CD14-positive monocyte (primary cell): Measurements from ENCODE around the gene ARFGAP1. TPM values are rescaled to one million over a fixed set of nuclear protein-coding genes. Genes with fewer than 3 reads are reported as not detected.

ENCODE experiments used
- DNase-seq, 3 donors: peaks; one replicate each; pipeline ENCODE4 v3.0.0-alpha.2; 2011 to 2022
- H2AFZ ChIP-seq: 2 replicates; pipeline ENCODE4 v1.6.0; 2012; ENCODE audit warnings: mild to moderate bottlenecking, low read depth, low read length, inconsistent platforms; ENCODE audit not compliant: insufficient read depth, poor library complexity, severe bottlenecking
- H3K27ac ChIP-seq, 2 donors: 1 replicate in 1 of 2; 2 replicates in 1 of 2; pipeline ENCODE4 v1.5.1; 2012 to 2013; ENCODE audit warnings: low read length in 2 of 2, control low read depth in 1 of 2, inconsistent platforms in 1 of 2, low read depth in 1 of 2, mild to moderate bottlenecking in 1 of 2
- H3K27me3 ChIP-seq, 2 donors: one replicate each; pipeline versions ENCODE4 v1.6.0 to v1.6.1; 2011 to 2013; ENCODE audit warnings: low read length in 2 of 2; ENCODE audit not compliant: control insufficient read depth in 2 of 2, insufficient read depth in 2 of 2
- H3K36me3 ChIP-seq, 2 donors: replicated peaks in 1 of 2; 1 replicate in 1 of 2; 2 replicates in 1 of 2; pipeline versions ENCODE4 v1.5.1 to v1.6.1; 2012 to 2013; ENCODE audit warnings: low read length in 2 of 2, control low read depth in 1 of 2, inconsistent platforms in 1 of 2, mild to moderate bottlenecking in 1 of 2; ENCODE audit not compliant: insufficient read depth in 2 of 2, control insufficient read depth in 1 of 2
- H3K4me1 ChIP-seq, 2 donors: 1 replicate in 1 of 2; 2 replicates in 1 of 2; pipeline versions ENCODE4 v1.5.1 to v1.6.1; 2012 to 2013; ENCODE audit warnings: low read length in 2 of 2, control low read depth in 1 of 2, inconsistent platforms in 1 of 2, mild to moderate bottlenecking in 1 of 2, moderate library complexity in 1 of 2; ENCODE audit not compliant: insufficient read depth in 2 of 2, control insufficient read depth in 1 of 2
- H3K4me2 ChIP-seq: replicated peaks from 2 replicates; pipeline ENCODE3; 2012; ENCODE audit warnings: low read length, moderate library complexity, mild to moderate bottlenecking; ENCODE audit not compliant: poor library complexity, severe bottlenecking; ENCODE audit errors: extremely low read depth
- H3K4me3 ChIP-seq, 3 experiments: fragments of 200-600 bp in 1 of 3; sonication (generic) in 1 of 3; replicated peaks in 1 of 3; 1 replicate in 2 of 3; 2 replicates in 1 of 3; pipeline ENCODE4 v1.5.1; 2011 to 2013; ENCODE audit warnings: low read length in 3 of 3, mild to moderate bottlenecking in 3 of 3, control low read depth in 2 of 3, low read depth in 2 of 3, inconsistent platforms in 1 of 3, moderate library complexity in 1 of 3
- H3K79me2 ChIP-seq: 2 replicates; pipeline ENCODE4 v1.6.0; 2012; ENCODE audit warnings: mild to moderate bottlenecking, control low read depth, inconsistent platforms, low read length, moderate library complexity; ENCODE audit not compliant: insufficient read depth
- H3K9ac ChIP-seq: 2 replicates; pipeline ENCODE4 v1.6.0; 2017; ENCODE audit warnings: low read length, mild to moderate bottlenecking; ENCODE audit not compliant: insufficient read depth, poor library complexity, severe bottlenecking
- H3K9me3 ChIP-seq, 2 donors: replicated peaks in 1 of 2; 1 replicate in 1 of 2; 2 replicates in 1 of 2; pipeline versions ENCODE4 v1.5.1 to v1.6.1; 2012 to 2013; ENCODE audit warnings: low read length in 2 of 2, control low read depth in 1 of 2; ENCODE audit not compliant: control insufficient read depth in 1 of 2, insufficient read depth in 1 of 2
- H4K20me1 ChIP-seq: 2 replicates; pipeline ENCODE4 v1.6.0; 2012; ENCODE audit warnings: mild to moderate bottlenecking, low read length, control low read depth, moderate library complexity; ENCODE audit not compliant: insufficient read depth
- H3K27ac Mint-ChIP-seq, 7 donors: one replicate each; pipeline ENCODE4 v1.8.0; 2020; ENCODE audit warnings: mild to moderate bottlenecking in 7 of 7, mixed read lengths in 7 of 7, moderate library complexity in 6 of 7, inconsistent platforms in 2 of 7
- H3K27me3 Mint-ChIP-seq, 3 donors: one replicate each; pipeline ENCODE4 v1.8.0; 2021 to 2022; ENCODE audit warnings: low read depth in 3 of 3, mild to moderate bottlenecking in 3 of 3, mixed read lengths in 3 of 3, moderate library complexity in 3 of 3, inconsistent platforms in 1 of 3
- H3K36me3 Mint-ChIP-seq, 2 donors: one replicate each; pipeline ENCODE4 v1.8.0; 2020; ENCODE audit warnings: mixed read lengths in 2 of 2, inconsistent platforms in 1 of 2, mild to moderate bottlenecking in 1 of 2
- H3K4me1 Mint-ChIP-seq: one replicate; pipeline ENCODE4 v1.8.0; 2020; ENCODE audit warnings: mild to moderate bottlenecking, mixed read lengths
- H3K4me3 Mint-ChIP-seq, 2 donors: one replicate each; pipeline ENCODE4 v1.8.0; 2020; ENCODE audit warnings: mild to moderate bottlenecking in 2 of 2, mixed read lengths in 2 of 2, moderate library complexity in 1 of 2
- H3K9me3 Mint-ChIP-seq, 7 donors: one replicate each; pipeline ENCODE4 v1.8.0; 2020 to 2022; ENCODE audit warnings: mixed read lengths in 7 of 7, mild to moderate bottlenecking in 6 of 7, moderate library complexity in 6 of 7, inconsistent platforms in 2 of 7
- CTCF ChIP-seq: fragments of 200-600 bp; IDR thresholded peaks from one replicate; pipeline ENCODE4 v1.8.0; 2022; ENCODE audit warnings: antibody characterized with exemption, mild to moderate bottlenecking
- WGBS: methylation state at CpG from one replicate; pipeline ENCODE4 v1.1.5; 2013; ENCODE audit warnings: missing lambda C conversion rate; ENCODE audit not compliant: insufficient coverage; 5-methylcytosine and 5-hydroxymethylcytosine counted together
- intact Hi-C, 2 donors: fragments of 100-400 bp; cut with micrococcal nuclease; formaldehyde crosslinking; loops; one replicate each; pipeline versions ENCODE4 v1.15.0 to v1.15.1; 2023
- polyA plus RNA-seq, 3 donors: library from polyadenylated mRNA; depleted of rRNA in 1 of 3; unstranded in 2 of 3; stranded (reverse) in 1 of 3; fragments of 300-500 nt in 2 of 3; fragments of >200 nt in 1 of 3; fragmentation: Illumina TruSeq in 2 of 3; gene quantifications; 1 replicate in 2 of 3; 2 replicates in 1 of 3; pipeline ENCODE4 v1.2.3, GENCODE V29; 2012 to 2021

ARFGAP1 gene
- polyA plus RNA-seq, 3 donors: 11.2 to 99.8 (median 14.1) TPM

DNA sequence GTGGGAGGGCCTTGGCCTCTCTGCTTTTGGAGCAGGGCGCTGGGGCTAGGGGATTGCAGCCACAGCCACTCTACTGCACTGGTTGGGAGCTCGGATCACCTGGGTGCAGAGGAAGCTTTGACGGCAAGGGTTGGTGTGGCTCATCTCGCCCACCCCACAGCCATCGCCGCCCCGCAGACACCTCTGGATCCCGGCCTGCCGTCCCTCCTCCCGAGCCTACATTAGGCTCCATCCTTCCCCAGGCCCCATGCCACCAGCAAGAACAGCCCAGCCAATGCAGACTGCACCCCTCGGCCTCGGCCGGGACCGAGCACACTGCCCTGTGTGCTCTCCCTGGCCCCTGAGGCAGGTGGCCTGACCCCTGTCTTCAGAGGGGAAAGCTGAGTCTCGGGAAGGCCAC lies 12.1 kb upstream of the ARFGAP1 start:
- H3K4me1 ChIP-seq: no peaks in the 10 kb centered on the region
- intact Hi-C loops: no loop called here
- H4K20me1 ChIP-seq: no peaks in the 10 kb centered on the region
- peaks cover 37 to 53% (median 46%) of the 10 kb centered on the region in 3 donors for H3K27me3 Mint-ChIP-seq
- H3K36me3 Mint-ChIP-seq: no peaks in the 10 kb centered on the region
- H3K9me3 ChIP-seq: no peaks in the 10 kb centered on the region
- no peak overlapping the region for H3K9ac ChIP-seq
- H3K4me2 ChIP-seq: no peak overlapping the region
- H3K4me3 Mint-ChIP-seq: no peak overlapping the region
- H3K9me3 Mint-ChIP-seq: peaks cover 0 to 2% (median 0%) of the 10 kb centered on the region in 7 donors
- no peak overlapping the region for H3K27ac Mint-ChIP-seq
- no peak overlapping the region for H3K27ac ChIP-seq
- H3K4me1 Mint-ChIP-seq: no peaks in the 10 kb centered on the region
- H3K79me2 ChIP-seq: no peaks in the 10 kb centered on the region
- H3K27me3 ChIP-seq: peaks cover under 1 to 22% of the 10 kb centered on the region in 2 donors
- no peak for TF ChIP-seq CTCF
- 93% methylated on average over 15 of the region's 15 CpGs for WGBS
- no peaks in the 10 kb centered on the region for H3K36me3 ChIP-seq
- no peak overlapping the region for H3K4me3 ChIP-seq
- no peak for DNase-seq
- H2AFZ ChIP-seq: no peak overlapping the region

DNA sequence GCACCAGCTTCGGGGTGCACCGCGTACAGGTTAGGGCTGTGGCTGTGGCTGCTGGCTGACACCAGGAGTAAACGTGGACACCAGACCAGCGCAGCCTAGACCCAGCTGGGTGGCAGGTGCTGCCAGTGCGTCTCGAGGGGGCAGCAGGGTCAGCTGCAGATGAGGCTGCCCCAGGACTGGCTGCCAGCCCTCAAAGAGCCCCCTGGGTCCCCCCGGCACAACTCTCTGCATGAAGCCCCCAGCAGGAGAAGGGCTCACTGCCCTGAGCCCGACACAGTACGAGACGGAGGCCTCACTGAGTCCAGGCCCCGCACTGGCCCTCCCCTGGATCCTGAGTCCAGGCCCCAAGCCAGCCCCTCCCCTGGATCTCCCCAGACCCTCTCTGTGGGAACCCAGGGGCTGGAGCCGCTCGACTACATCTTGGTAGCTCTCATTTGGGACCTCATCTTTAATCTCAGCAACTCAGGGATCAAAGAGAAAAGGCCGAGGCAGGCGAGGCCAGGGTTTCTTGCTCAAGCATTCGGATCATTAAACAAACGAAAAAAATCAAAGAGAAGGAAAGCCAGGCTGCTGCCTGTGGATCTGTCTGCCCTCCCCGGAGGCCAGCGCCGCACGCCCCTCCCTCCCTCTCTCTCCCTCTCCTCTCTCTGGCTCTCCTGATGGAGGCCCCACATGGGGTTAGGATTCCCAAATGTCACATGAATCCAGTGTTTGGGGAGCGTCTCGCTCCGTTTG lies 11.4 kb upstream of the ARFGAP1 start:
- intact Hi-C loops: no loop called here
- peaks cover 33 to 46% (median 39%) of the 10 kb centered on the region in 3 donors for H3K27me3 Mint-ChIP-seq
- WGBS: 72% methylated on average over 21 of the region's 25 CpGs
- H3K36me3 Mint-ChIP-seq: no peaks in the 10 kb centered on the region
- H3K79me2 ChIP-seq: no peaks in the 10 kb centered on the region
- H3K4me3 ChIP-seq: no peak overlapping the region
- no peak overlapping the region for H3K27ac Mint-ChIP-seq
- no peaks in the 10 kb centered on the region for H4K20me1 ChIP-seq
- H3K4me1 Mint-ChIP-seq: no peaks in the 10 kb centered on the region
- H3K27ac ChIP-seq: no peak overlapping the region
- no peaks in the 10 kb centered on the region for H3K4me1 ChIP-seq
- H3K4me2 ChIP-seq: no peak overlapping the region
- H3K27me3 ChIP-seq: peaks cover 0 to 15% of the 10 kb centered on the region in 2 donors
- H3K9me3 Mint-ChIP-seq: peaks cover 0 to 2% (median 0%) of the 10 kb centered on the region in 7 donors
- no peak for DNase-seq
- H3K9ac ChIP-seq: no peak overlapping the region
- H3K36me3 ChIP-seq: no peaks in the 10 kb centered on the region
- H3K4me3 Mint-ChIP-seq: no peak overlapping the region
- H3K9me3 ChIP-seq: no peaks in the 10 kb centered on the region
- TF ChIP-seq CTCF: no peak
- H2AFZ ChIP-seq: no peak overlapping the region
